ENCODE results near the gene BCAS4. TPM values are rescaled to one million over a fixed set of nuclear protein-coding genes. Genes with fewer than 3 reads are reported as not detected.

BCAS4 gene
- total RNA-seq, 1 donor from 2014 or later = 12.9 TPM

DNA sequence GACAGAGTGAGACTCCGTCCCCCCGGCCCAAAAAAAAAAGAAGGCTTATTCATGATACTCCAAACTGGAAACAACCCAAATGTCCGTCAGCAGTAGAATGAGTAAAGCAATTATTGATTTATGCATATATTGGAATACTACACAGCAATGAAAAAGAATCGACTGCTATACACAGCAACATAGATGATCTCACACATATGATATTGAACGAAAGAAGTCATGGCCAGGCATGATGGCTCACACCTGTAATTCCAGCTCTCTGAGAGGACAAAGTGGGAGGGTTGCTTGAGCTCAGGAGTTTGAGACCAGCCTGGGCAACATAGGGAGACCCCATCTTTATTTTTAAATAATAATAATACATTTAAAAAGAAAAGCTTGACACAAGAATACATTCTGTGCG is 28.5 kb downstream of the BCAS4 start:
- Mint-ChIP-seq H3K27me3 (ENCODE audit: low read depth) (no peaks in the 10 kb centered on the region), H3K36me3 (peaks cover 14% of the 10 kb centered on the region), H3K4me3 (no peak overlapping the region), H3K4me1 (peaks cover 10% of the 10 kb centered on the region), H3K9me3 (no peaks in the 10 kb centered on the region), H3K27ac (no peak overlapping the region)
- no peak for DNase-seq (ENCODE audit: low spot score in 2 of 2, unreplicated experiment in 2 of 2)
- TF ChIP-seq, protein P1, sequence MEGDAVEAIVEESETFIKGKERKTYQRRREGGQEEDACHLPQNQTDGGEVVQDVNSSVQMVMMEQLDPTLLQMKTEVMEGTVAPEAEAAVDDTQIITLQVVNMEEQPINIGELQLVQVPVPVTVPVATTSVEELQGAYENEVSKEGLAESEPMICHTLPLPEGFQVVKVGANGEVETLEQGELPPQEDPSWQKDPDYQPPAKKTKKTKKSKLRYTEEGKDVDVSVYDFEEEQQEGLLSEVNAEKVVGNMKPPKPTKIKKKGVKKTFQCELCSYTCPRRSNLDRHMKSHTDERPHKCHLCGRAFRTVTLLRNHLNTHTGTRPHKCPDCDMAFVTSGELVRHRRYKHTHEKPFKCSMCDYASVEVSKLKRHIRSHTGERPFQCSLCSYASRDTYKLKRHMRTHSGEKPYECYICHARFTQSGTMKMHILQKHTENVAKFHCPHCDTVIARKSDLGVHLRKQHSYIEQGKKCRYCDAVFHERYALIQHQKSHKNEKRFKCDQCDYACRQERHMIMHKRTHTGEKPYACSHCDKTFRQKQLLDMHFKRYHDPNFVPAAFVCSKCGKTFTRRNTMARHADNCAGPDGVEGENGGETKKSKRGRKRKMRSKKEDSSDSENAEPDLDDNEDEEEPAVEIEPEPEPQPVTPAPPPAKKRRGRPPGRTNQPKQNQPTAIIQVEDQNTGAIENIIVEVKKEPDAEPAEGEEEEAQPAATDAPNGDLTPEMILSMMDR (IDR thresholded peaks at IDR 0.05; ENCODE audit: unreplicated experiment) = no peak

DNA sequence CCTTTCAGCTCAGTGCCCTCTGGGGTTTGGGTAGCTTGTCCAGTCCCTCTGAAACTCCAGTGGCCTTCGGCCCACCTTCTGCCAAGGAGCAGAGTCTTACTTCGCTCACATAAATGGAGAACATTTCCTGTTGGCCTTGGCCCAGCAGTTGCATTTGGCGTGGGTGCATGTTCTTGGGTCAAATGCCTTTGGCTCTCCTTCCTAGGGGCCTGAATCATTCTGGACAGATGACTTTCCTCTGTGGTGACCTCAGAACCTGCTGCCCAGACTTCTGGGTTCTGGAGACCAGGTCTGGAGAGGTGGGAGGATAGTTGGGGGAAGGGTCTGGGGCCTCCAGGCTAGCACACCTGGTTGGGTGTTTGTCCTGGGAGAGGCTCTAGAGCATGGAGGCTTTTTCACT is 29.3 kb downstream of the BCAS4 start:
- H3K36me3 Mint-ChIP-seq = peaks cover 11% of the 10 kb centered on the region
- H3K4me1 Mint-ChIP-seq = peaks cover 6% of the 10 kb centered on the region
- H3K4me3 Mint-ChIP-seq = no peak overlapping the region
- H3K27me3 Mint-ChIP-seq (ENCODE audit: low read depth) = no peaks in the 10 kb centered on the region
- no peak for DNase-seq (ENCODE audit: low spot score in 2 of 2, unreplicated experiment in 2 of 2)
- H3K9me3 Mint-ChIP-seq = no peaks in the 10 kb centered on the region
- TF ChIP-seq, protein P1 (IDR thresholded peaks at IDR 0.05; ENCODE audit: unreplicated experiment) = no peak
- no peak overlapping the region for H3K27ac Mint-ChIP-seq

DNA sequence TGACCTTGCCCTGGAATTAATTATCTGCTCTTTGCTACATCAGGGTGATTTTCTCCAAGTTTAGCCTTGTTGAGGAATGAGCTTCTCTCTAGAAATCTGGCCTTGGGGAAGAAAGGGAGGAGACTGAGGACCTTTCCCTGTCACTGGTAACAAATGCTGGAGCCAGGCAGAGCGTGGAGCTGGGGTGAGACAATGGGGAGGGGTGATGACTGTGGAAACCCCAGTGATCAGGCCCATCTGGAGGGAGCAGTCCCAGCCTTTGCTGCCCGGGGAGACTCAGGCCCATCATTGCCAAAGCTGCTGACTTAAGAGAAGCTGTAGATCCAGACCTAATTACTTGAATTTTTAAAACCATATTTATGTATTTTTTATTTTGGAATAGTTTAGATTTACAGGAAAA is 31.3 kb downstream of the BCAS4 start:
- TF ChIP-seq, protein P1 (IDR thresholded peaks at IDR 0.05; ENCODE audit: unreplicated experiment) = no peak
- peaks cover 6% of the 10 kb centered on the region for H3K4me1 Mint-ChIP-seq
- peaks cover 6% of the 10 kb centered on the region for H3K36me3 Mint-ChIP-seq
- no peaks in the 10 kb centered on the region for H3K27me3 Mint-ChIP-seq (ENCODE audit: low read depth)
- H3K9me3 Mint-ChIP-seq = no peaks in the 10 kb centered on the region
- DNase-seq (ENCODE audit: low spot score in 2 of 2, unreplicated experiment in 2 of 2) = no peak
- H3K27ac Mint-ChIP-seq = peak overlapping the region; percentile 21
- no peak overlapping the region for H3K4me3 Mint-ChIP-seq

DNA sequence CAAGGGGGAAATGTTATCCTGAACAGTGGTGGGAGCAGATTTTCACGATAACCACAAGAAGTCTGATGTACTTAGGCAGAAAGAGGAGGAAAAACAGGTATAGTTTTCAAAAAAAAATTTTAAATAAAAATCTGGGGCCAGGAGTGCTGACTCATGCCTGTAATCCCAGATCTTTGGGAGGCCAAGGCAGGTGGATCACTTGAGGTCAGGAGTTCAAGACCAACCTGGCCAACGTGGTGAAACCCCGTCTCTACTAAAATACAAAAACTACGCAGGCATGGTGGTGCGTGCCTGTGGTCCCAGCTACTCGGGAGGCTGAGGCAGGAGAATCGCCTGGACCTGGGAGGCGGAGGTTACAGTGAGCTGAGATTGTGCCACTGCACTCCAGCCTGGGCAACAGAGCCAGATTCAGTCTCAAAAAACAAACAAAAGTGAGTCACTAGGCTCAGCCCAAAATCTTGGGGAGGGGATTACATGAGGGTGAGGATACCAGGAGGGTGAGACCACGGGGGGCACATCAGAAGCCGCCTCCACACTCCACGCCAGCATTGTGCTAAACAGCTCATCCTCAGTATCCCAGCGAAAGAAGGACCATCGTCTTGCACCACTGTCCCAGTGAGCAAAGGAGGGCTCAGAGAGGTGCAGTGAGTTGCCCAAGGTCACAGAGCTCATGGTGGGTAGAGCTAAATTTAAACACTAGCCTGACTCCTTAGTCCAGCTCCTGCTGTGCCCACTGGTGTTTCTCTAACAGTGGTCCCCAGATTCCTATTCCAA is 33.7 kb downstream of the BCAS4 start:
- no peaks in the 10 kb centered on the region for H3K9me3 Mint-ChIP-seq
- peaks cover 6% of the 10 kb centered on the region for H3K4me1 Mint-ChIP-seq
- no peak overlapping the region for H3K4me3 Mint-ChIP-seq
- peaks cover 15% of the 10 kb centered on the region for H3K36me3 Mint-ChIP-seq
- no peak for DNase-seq (ENCODE audit: low spot score in 2 of 2, unreplicated experiment in 2 of 2)
- no peak overlapping the region for H3K27ac Mint-ChIP-seq
- no peaks in the 10 kb centered on the region for H3K27me3 Mint-ChIP-seq (ENCODE audit: low read depth)
- TF ChIP-seq, protein P1 (IDR thresholded peaks at IDR 0.05; ENCODE audit: unreplicated experiment) = no peak

DNA sequence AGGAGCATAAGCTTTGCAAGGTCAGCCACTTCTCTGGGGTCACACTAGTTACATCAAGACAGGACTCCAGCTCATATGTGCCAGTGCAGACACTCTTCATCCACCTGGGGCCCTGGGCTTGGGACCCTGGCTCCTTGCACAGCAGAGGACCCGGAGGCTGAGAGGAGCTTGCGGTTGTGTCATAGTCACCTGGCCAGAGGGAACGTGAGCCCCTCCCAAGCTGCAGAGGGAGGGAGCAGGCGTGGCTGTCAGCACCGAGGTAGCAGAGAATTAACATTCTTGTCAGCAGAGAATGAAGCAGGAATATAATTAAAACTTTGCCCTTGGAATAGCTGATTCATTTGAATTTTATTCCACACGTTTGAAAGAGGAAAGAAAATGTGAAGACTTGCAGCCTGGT is 36.8 kb downstream of the BCAS4 start:
- no peaks in the 10 kb centered on the region for H3K4me1 Mint-ChIP-seq
- no peak overlapping the region for H3K4me3 Mint-ChIP-seq
- H3K9me3 Mint-ChIP-seq = no peaks in the 10 kb centered on the region
- peaks cover 22% of the 10 kb centered on the region for H3K36me3 Mint-ChIP-seq
- H3K27ac Mint-ChIP-seq = no peak overlapping the region
- TF ChIP-seq, protein P1 (IDR thresholded peaks at IDR 0.05; ENCODE audit: unreplicated experiment) = no peak
- no peaks in the 10 kb centered on the region for H3K27me3 Mint-ChIP-seq (ENCODE audit: low read depth)
- DNase-seq (ENCODE audit: low spot score in 2 of 2, unreplicated experiment in 2 of 2) = no peak

Measured in mesothelial cell of epicardium (in vitro differentiated cells).